ENCODE data around the gene TMCO6.
"Not testable (repeated sequence)": the region's sequence is repeated elsewhere in the genome, so short reads cannot be mapped to it uniquely, and the experiment has no call there.

The TMCO6 gene

DNA sequence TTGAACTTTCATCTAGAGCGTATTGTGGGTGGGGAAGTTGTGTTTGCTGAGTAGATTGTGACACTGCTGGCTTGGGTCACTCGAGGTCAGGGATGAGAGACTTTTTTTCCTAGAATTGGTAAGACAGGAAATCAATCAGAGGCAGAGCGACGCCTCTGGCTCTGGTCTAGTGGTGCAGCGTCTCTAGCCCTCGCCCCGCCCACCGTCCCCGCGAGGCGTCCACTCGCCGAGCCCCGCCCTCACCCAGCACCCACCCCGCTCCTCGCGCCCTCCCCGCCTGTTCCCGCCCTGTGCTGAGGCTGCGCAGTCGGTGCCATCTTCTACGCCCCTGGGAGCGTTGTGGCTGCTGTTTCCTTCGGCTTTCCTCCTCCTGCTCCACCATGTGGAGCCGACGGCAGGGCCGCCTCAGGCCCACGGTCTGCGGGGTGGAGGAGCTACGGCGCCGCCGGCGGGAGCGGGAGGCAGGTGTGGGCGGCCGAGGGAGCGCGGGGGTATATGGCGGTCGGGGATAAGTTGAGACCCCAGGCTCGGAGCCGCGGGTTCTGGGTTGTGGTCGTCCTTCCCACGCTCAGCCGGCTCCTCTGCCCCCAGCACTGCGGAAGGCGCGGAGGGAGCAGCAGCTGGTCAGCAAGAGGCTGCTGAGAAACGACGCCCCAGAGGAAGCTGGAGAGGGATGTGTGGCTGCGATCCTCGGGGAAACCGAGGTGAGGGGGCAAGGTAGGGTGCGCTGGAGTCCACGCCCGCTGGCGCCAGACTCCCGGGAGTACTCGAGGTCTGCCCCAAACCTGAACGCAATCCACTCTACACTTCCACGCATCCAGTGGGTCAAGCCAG lies at the start of gene TMCO6:
TMCO6 (plus strand) TSS at position 304 of the 834 bp plus-strand sequence; CDS start at position 381, 77 bp downstream.
- Histone ChIP-seq H3K9ac (ENCODE audit: low read depth, low read length) (peak within 1 kb of the TSS; percentile 80), H3K4me3 (ENCODE audit: low read depth, low read length) (peak within 1 kb of the TSS; percentile 89), H3K36me3 (ENCODE audit: control insufficient read depth, insufficient read depth, low read length) (peaks cover 25% of the 10 kb centered on the region), H3K4me1 (ENCODE audit: control insufficient read depth, insufficient read depth, low read length) (peaks cover 4% of the 10 kb centered on the region), H3K27me3 (ENCODE audit: control insufficient read depth, insufficient read depth, low read length) (no peaks in the 10 kb centered on the region), H3K9me3 (ENCODE audit: control insufficient read depth, insufficient read depth, low read length) (no peaks in the 10 kb centered on the region)

DNA sequence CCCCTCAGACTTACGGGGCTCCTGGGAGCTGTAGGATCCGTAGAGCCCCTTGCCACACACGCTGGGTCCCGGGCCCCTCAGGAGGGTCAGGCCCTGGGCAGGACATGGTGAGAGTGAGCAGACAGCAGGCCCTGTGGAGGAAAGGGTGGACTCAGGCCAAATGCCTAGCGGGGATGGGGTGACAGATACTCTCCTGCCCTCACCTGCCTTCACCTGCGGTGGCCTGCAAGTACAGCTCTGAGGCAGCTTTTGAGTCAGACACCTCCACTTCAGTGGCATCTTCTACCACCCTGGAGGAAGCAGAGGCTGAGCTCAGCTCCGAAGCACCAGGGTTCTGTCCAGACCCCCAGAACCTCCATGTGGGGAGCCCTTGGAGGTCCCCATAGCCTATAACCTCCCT lies 48.4 kb upstream of the TMCO6 start:
- Histone ChIP-seq H3K27me3 (ENCODE audit: control insufficient read depth, insufficient read depth, low read length) (no peaks in the 10 kb centered on the region), H3K9me3 (ENCODE audit: control insufficient read depth, insufficient read depth, low read length) (no peaks in the 10 kb centered on the region), H3K4me1 (ENCODE audit: control insufficient read depth, insufficient read depth, low read length) (no peaks in the 10 kb centered on the region), H3K4me3 (ENCODE audit: low read depth, low read length) (no peak overlapping the region), H3K36me3 (ENCODE audit: control insufficient read depth, insufficient read depth, low read length) (no peaks in the 10 kb centered on the region), H3K9ac (ENCODE audit: low read depth, low read length) (no peak overlapping the region)

GRCh38 chr5:140591747-140592372 lies 47.4 kb upstream of the TMCO6 start:
- H3K9ac ChIP-seq (ENCODE audit: low read depth, low read length) = no peak overlapping the region
- no peaks in the 10 kb centered on the region for H3K36me3 ChIP-seq (ENCODE audit: control insufficient read depth, insufficient read depth, low read length)
- no peaks in the 10 kb centered on the region for H3K27me3 ChIP-seq (ENCODE audit: control insufficient read depth, insufficient read depth, low read length)
- H3K4me1 ChIP-seq (ENCODE audit: control insufficient read depth, insufficient read depth, low read length) = no peaks in the 10 kb centered on the region
- no peaks in the 10 kb centered on the region for H3K9me3 ChIP-seq (ENCODE audit: control insufficient read depth, insufficient read depth, low read length)
- H3K4me3 ChIP-seq (ENCODE audit: low read depth, low read length) = no peak overlapping the region

GRCh38 chr5:140593070-140593469 lies 46.2 kb upstream of the TMCO6 start:
- H3K9me3 ChIP-seq (ENCODE audit: control insufficient read depth, insufficient read depth, low read length); H3K36me3 ChIP-seq (ENCODE audit: control insufficient read depth, insufficient read depth, low read length); H3K4me1 ChIP-seq (ENCODE audit: control insufficient read depth, insufficient read depth, low read length); H3K27me3 ChIP-seq (ENCODE audit: control insufficient read depth, insufficient read depth, low read length): not testable (repeated sequence)
- Histone ChIP-seq H3K9ac (ENCODE audit: low read depth, low read length) (peak overlapping the region; percentile 70), H3K4me3 (ENCODE audit: low read depth, low read length) (peak overlapping the region; percentile 37)

- Histone ChIP-seq H3K4me3 (ENCODE audit: low read depth, low read length) (no peak overlapping the region), H3K9me3 (ENCODE audit: control insufficient read depth, insufficient read depth, low read length) (no peaks in the 10 kb centered on the region), H3K9ac (ENCODE audit: low read depth, low read length) (no peak overlapping the region), H3K27me3 (ENCODE audit: control insufficient read depth, insufficient read depth, low read length) (no peaks in the 10 kb centered on the region), H3K4me1 (ENCODE audit: control insufficient read depth, insufficient read depth, low read length) (no peaks in the 10 kb centered on the region), H3K36me3 (ENCODE audit: control insufficient read depth, insufficient read depth, low read length) (no peaks in the 10 kb centered on the region)
These were observed 45.1 kb upstream of the TMCO6 start for GRCh38 chr5:140594169-140594568.

DNA sequence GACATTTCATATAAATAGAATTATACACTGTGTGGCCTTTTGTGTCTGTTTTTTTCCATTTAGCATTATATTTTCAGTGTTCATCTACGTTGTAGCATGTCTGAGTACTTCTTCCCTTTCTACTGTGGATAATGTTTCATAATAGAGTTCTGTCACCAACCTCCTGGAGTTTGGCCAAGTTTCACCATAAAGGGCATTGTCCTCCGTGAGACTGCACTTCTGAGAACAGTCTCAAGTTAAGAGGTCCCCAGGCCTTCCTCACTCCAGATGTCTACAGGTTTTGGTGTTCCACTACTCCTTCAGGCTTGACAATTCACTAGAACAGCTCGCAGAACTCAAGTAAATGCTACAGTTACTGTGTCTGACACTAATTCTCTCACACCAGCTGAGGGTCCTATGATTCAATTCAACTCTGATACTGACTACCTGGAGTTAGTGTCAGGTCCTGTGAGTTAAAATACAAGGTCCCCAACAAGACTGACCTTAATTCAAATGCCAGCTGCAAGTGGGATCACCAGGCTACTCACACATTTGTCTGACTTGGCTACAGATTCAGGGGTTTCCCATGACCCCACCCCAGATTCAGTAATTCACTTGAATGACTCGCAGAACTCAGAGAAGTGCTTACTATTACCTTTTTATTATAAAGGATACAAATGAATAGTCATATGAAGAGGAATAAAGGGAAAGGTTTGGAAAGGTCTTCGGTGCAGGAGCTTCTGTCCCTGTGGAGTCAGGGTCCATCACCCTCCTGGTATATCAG lies 43.5 kb upstream of the TMCO6 start:
- H3K4me1 ChIP-seq (ENCODE audit: control insufficient read depth, insufficient read depth, low read length) = no peaks in the 10 kb centered on the region
- H3K27me3 ChIP-seq (ENCODE audit: control insufficient read depth, insufficient read depth, low read length) = no peaks in the 10 kb centered on the region
- H3K36me3 ChIP-seq (ENCODE audit: control insufficient read depth, insufficient read depth, low read length) = no peaks in the 10 kb centered on the region
- no peak overlapping the region for H3K9ac ChIP-seq (ENCODE audit: low read depth, low read length)
- no peaks in the 10 kb centered on the region for H3K9me3 ChIP-seq (ENCODE audit: control insufficient read depth, insufficient read depth, low read length)
- H3K4me3 ChIP-seq (ENCODE audit: low read depth, low read length) = no peak overlapping the region

GRCh38 chr5:140596321-140596741 lies 42.9 kb upstream of the TMCO6 start:
- H3K4me1 ChIP-seq (ENCODE audit: control insufficient read depth, insufficient read depth, low read length) = no peaks in the 10 kb centered on the region
- H3K9ac ChIP-seq (ENCODE audit: low read depth, low read length) = no peak overlapping the region
- H3K27me3 ChIP-seq (ENCODE audit: control insufficient read depth, insufficient read depth, low read length) = no peaks in the 10 kb centered on the region
- H3K9me3 ChIP-seq (ENCODE audit: control insufficient read depth, insufficient read depth, low read length) = no peaks in the 10 kb centered on the region
- no peak overlapping the region for H3K4me3 ChIP-seq (ENCODE audit: low read depth, low read length)
- H3K36me3 ChIP-seq (ENCODE audit: control insufficient read depth, insufficient read depth, low read length) = no peaks in the 10 kb centered on the region

- no peaks in the 10 kb centered on the region for H3K27me3 ChIP-seq (ENCODE audit: control insufficient read depth, insufficient read depth, low read length)
- no peaks in the 10 kb centered on the region for H3K4me1 ChIP-seq (ENCODE audit: control insufficient read depth, insufficient read depth, low read length)
- H3K4me3 ChIP-seq (ENCODE audit: low read depth, low read length) = no peak overlapping the region
- H3K9me3 ChIP-seq (ENCODE audit: control insufficient read depth, insufficient read depth, low read length) = no peaks in the 10 kb centered on the region
- H3K36me3 ChIP-seq (ENCODE audit: control insufficient read depth, insufficient read depth, low read length) = no peaks in the 10 kb centered on the region
- no peak overlapping the region for H3K9ac ChIP-seq (ENCODE audit: low read depth, low read length)
These were observed 40.4 kb upstream of the TMCO6 start for GRCh38 chr5:140598836-140599235.

- no peak overlapping the region for H3K4me3 ChIP-seq (ENCODE audit: low read depth, low read length)
- no peak overlapping the region for H3K9ac ChIP-seq (ENCODE audit: low read depth, low read length)
- H3K36me3 ChIP-seq (ENCODE audit: control insufficient read depth, insufficient read depth, low read length) = no peaks in the 10 kb centered on the region
- H3K4me1 ChIP-seq (ENCODE audit: control insufficient read depth, insufficient read depth, low read length) = no peaks in the 10 kb centered on the region
- H3K9me3 ChIP-seq (ENCODE audit: control insufficient read depth, insufficient read depth, low read length) = no peaks in the 10 kb centered on the region
- no peaks in the 10 kb centered on the region for H3K27me3 ChIP-seq (ENCODE audit: control insufficient read depth, insufficient read depth, low read length)
These were observed 39.2 kb upstream of the TMCO6 start for GRCh38 chr5:140600096-140600495.

DNA sequence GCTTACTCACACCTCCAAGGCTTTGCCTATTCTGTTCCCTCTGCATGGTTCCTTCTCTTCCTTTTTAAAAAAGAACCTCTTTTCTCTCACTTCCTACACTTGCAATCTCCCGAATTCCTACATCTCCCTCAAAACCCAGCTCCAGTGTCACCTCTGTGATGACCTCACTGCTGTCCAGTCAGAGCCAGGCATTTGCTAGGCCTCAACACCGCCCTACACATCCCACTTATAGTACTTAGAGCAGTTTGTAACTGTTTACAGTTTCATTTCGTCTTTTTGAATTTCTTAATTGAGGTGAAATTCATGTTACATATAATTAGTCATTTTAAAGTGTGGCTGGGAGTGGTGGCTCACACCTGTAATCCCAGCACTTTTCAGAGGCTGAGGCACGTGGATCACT lies 37.1 kb upstream of the TMCO6 start:
- no peaks in the 10 kb centered on the region for H3K9me3 ChIP-seq (ENCODE audit: control insufficient read depth, insufficient read depth, low read length)
- H3K9ac ChIP-seq (ENCODE audit: low read depth, low read length) = no peak overlapping the region
- H3K27me3 ChIP-seq (ENCODE audit: control insufficient read depth, insufficient read depth, low read length) = no peaks in the 10 kb centered on the region
- H3K4me3 ChIP-seq (ENCODE audit: low read depth, low read length) = no peak overlapping the region
- no peaks in the 10 kb centered on the region for H3K36me3 ChIP-seq (ENCODE audit: control insufficient read depth, insufficient read depth, low read length)
- H3K4me1 ChIP-seq (ENCODE audit: control insufficient read depth, insufficient read depth, low read length) = no peaks in the 10 kb centered on the region

DNA sequence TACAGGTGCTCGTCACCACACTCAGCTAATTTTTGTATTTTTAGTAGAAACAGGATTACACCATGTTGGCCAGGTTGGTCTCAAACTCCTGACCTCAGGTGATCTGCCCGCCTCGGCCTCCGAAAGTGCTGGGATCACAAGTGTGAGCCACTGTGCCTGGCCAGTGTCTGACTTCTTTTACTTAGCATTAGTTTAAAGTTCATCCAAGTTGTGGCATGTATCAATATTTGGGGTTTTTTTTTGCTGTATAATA lies 35.9 kb upstream of the TMCO6 start:
- not testable (repeated sequence) for H3K9ac ChIP-seq (ENCODE audit: low read depth, low read length); H3K36me3 ChIP-seq (ENCODE audit: control insufficient read depth, insufficient read depth, low read length); H3K27me3 ChIP-seq (ENCODE audit: control insufficient read depth, insufficient read depth, low read length); H3K4me1 ChIP-seq (ENCODE audit: control insufficient read depth, insufficient read depth, low read length); H3K4me3 ChIP-seq (ENCODE audit: low read depth, low read length); H3K9me3 ChIP-seq (ENCODE audit: control insufficient read depth, insufficient read depth, low read length)

GRCh38 chr5:140603734-140604133 lies 35.5 kb upstream of the TMCO6 start:
- H3K9ac ChIP-seq (ENCODE audit: low read depth, low read length) = no peak overlapping the region
- H3K9me3 ChIP-seq (ENCODE audit: control insufficient read depth, insufficient read depth, low read length) = no peaks in the 10 kb centered on the region
- H3K27me3 ChIP-seq (ENCODE audit: control insufficient read depth, insufficient read depth, low read length) = no peaks in the 10 kb centered on the region
- no peaks in the 10 kb centered on the region for H3K4me1 ChIP-seq (ENCODE audit: control insufficient read depth, insufficient read depth, low read length)
- no peak overlapping the region for H3K4me3 ChIP-seq (ENCODE audit: low read depth, low read length)
- no peaks in the 10 kb centered on the region for H3K36me3 ChIP-seq (ENCODE audit: control insufficient read depth, insufficient read depth, low read length)

Measured in iPS-15b (cell line).